Adrenal gland (tissue), 12 donors: ENCODE data around the gene IQGAP2. TPM values are rescaled to one million over a fixed set of nuclear protein-coding genes. Genes with fewer than 3 reads are reported as not detected.

ENCODE experiments used
- DNase-seq, 7 donors: peaks; one replicate each; pipeline ENCODE4 v3.0.0-alpha.2; 2019 to 2020
- H3K27ac ChIP-seq, 5 donors: fragments of 200-600 bp; sonication (generic) in 4 of 5; 1 replicate in 3 of 5; 2 replicates in 2 of 5; pipeline versions ENCODE4 v1.5.1 to v1.8.0; 2016 to 2020; ENCODE audit warnings: mild to moderate bottlenecking in 1 of 5
- H3K27me3 ChIP-seq: fragments of 200-600 bp; 2 replicates; pipeline ENCODE4 v1.8.0; 2021
- H3K36me3 ChIP-seq, 2 donors: fragments of 200-600 bp; replicated peaks in 1 of 2; 1 replicate in 1 of 2; 2 replicates in 1 of 2; pipeline versions ENCODE4 v1.5.1 to v1.8.0; 2018 to 2022
- H3K4me1 ChIP-seq, 2 donors: fragments of 200-600 bp; replicated peaks in 1 of 2; 1 replicate in 1 of 2; 2 replicates in 1 of 2; pipeline versions ENCODE4 v1.5.1 to v1.8.0; 2018 to 2021
- H3K4me3 ChIP-seq, 4 donors: fragments of 200-600 bp; sonication (generic) in 3 of 4; one replicate each; pipeline ENCODE4 v1.5.1; 2016 to 2018
- H3K9me3 ChIP-seq, 3 donors: fragments of 200-600 bp; sonication (generic) in 1 of 3; replicated peaks in 1 of 3; 1 replicate in 2 of 3; 2 replicates in 1 of 3; pipeline versions ENCODE4 v1.5.1 to v1.8.0; 2016 to 2021
- POLR2A ChIP-seq, 2 donors: fragments of 450-650 bp; IDR thresholded peaks; one replicate each; pipeline ENCODE4 v1.6.1; 2017; ENCODE audit warnings: antibody characterized with exemption in 2 of 2, mild to moderate bottlenecking in 2 of 2, moderate library complexity in 1 of 2
- WGBS, 4 donors: extraction: QIAGEN DNeasy Blood & Tissue Kit in 2 of 4; methylation state at CpG; one replicate each; pipeline versions ENCODE4 v1.1.5 to v1.1.7; 2013 to 2017; 5-methylcytosine and 5-hydroxymethylcytosine counted together
- intact Hi-C, 2 donors: fragments of 100-400 bp; cut with DNase I; formaldehyde crosslinking; loops; one replicate each; pipeline versions ENCODE4 v1.14.1 to v1.15.0; 2022 to 2023
- polyA plus RNA-seq, 3 donors: library from polyadenylated mRNA; stranded (reverse); fragments of 200-250 nt in 2 of 3; fragments of 350-450 nt in 1 of 3; fragmentation: Illumina TruSeq in 1 of 3; extraction: RNeasy Lipid Tissue Mini Kit (QIAGEN cat#74804) in 1 of 3; gene quantifications; one replicate each; pipeline ENCODE4 v1.2.3, GENCODE V29; 2013 to 2014
- total RNA-seq, 9 donors: library from RNA; depleted of rRNA in 4 of 9; stranded (reverse); fragments of >200 nt in 4 of 9; fragments of 120-200 nt in 1 of 9; fragmentation: NEBNext Ultra II Directional in 1 of 9; extraction: Animal tissue kit (Norgen Biotek cat#: 25700) in 1 of 9; gene quantifications; one replicate each; pipeline versions ENCODE4 v1.1.0 to v1.2.4, GENCODE V29; 2013 to 2023
- TF ChIP-seq, protein P1 (sequence below), 6 experiments: fragments of 450-650 bp in 4 of 6; fragments of 200-600 bp in 2 of 6; sonication (generic) in 1 of 6; IDR thresholded peaks; 1 replicate in 5 of 6; 2 replicates in 1 of 6; pipeline versions ENCODE4 v1.5.1 to v1.8.0; 2016 to 2021; ENCODE audit warnings: antibody characterized with exemption in 6 of 6, mild to moderate bottlenecking in 2 of 6, moderate library complexity in 1 of 6
- donor health status: healthy with polysubstance abuse.
- donor health status: Bipolar disorder and iron deficiency.
- donor health status: DM: yes; HTN: yes; CAD: no.
- donor health status: DM: no; HTN: no; CAD: no.
- donor health status: DM: no; HTN: no; CAD: no.
- donor health status: DM: yes; HTN: yes; CAD: no.

Gene IQGAP2
- total and polyA plus RNA-seq, 12 donors = 14.9 to 77.3 (median 36.1) TPM

DNA sequence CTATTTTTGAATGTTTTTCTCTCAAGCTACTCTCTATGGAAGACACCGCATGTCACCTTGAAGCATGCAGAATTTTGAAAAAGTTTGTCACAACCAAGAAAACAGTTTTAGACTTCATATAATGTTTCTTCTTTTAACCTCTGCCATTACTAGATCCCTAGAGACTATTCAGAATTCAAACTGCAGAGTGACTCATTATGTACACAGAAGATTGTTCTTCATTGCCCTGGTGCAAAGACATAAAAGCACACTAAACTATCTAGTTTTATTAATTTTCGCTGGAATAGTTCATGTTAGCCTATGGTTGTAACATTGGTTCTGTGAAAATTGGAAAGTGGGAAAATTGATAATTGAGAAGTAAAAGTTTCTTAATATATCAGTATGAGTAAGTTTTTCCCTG, 201.8 kb downstream of the IQGAP2 start:
- DNase-seq = no peak
- Histone ChIP-seq H3K27me3 (no peaks in the 10 kb centered on the region), H3K9me3 (no peaks in the 10 kb centered on the region), H3K36me3 (no peaks in the 10 kb centered on the region), H3K27ac (no peak overlapping the region), H3K4me3 (no peak overlapping the region), H3K4me1 (no peaks in the 10 kb centered on the region)
- TF ChIP-seq POLR2A (IDR thresholded peaks at IDR 0.05) = no peak
- TF ChIP-seq, protein P1, sequence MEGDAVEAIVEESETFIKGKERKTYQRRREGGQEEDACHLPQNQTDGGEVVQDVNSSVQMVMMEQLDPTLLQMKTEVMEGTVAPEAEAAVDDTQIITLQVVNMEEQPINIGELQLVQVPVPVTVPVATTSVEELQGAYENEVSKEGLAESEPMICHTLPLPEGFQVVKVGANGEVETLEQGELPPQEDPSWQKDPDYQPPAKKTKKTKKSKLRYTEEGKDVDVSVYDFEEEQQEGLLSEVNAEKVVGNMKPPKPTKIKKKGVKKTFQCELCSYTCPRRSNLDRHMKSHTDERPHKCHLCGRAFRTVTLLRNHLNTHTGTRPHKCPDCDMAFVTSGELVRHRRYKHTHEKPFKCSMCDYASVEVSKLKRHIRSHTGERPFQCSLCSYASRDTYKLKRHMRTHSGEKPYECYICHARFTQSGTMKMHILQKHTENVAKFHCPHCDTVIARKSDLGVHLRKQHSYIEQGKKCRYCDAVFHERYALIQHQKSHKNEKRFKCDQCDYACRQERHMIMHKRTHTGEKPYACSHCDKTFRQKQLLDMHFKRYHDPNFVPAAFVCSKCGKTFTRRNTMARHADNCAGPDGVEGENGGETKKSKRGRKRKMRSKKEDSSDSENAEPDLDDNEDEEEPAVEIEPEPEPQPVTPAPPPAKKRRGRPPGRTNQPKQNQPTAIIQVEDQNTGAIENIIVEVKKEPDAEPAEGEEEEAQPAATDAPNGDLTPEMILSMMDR (IDR thresholded peaks at IDR 0.05) = no peak
- 62 to 94% (median 87%) methylated on average over 2 of the region's 2 CpGs for WGBS, 4 donors
- intact Hi-C loops = loop anchor here in 1 of 2 donors (5.0 kb wide), 2 partner anchors 37 to 167 kb away; no protein-coding TSS in a partner anchor

DNA sequence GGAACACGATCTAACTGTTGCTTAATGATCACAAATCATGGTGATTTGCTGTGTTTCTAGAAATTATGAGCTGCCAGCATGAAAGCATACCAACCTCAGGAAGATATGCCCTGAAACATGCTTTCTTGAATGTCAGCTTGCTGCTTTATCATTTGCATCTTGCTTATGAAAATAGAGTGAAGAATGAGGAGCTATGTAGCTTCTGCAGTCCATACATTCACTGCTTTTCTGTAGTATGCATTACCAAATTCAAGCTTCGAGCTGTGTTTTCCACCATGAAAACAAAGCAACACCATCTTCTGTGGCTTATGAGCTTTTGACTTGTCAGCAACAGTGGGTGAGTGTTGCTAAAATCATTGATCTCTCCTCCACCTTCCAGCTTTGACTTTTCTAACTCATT, 203.6 kb downstream of the IQGAP2 start:
- WGBS, 4 donors = 83 to 93% (median 88%) methylated on average over 2 of the region's 2 CpGs

DNA sequence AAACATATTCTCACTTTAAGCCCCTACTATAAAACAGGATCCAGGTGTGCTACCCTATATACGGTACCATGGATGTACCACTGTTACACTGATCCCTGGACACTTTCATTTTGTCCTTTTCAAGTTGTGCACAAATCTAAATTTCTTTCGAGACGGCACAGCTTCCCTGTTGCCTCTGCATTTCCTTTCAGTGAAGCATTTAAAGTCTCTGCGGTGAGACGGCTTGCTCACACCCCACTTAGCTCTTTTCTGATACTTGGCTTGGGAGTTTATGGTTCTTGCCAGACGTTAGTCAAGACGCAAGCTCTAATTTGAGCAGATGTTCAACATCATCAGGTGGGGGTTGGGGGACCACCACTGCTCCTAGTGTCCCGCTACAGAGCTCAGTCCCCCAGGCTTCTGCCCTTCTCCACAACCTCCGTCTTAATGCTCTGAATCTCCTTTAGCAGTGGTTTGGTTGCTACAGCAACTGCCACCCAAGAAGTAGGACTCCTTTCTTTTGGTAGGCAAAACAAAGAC, 204.3 kb downstream of the IQGAP2 start:
- intact Hi-C loops = no loop called here
- no peak for DNase-seq
- Histone ChIP-seq H3K4me1 (no peaks in the 10 kb centered on the region), H3K4me3 (no peak overlapping the region), H3K9me3 (no peaks in the 10 kb centered on the region), H3K36me3 (no peaks in the 10 kb centered on the region), H3K27ac (no peak overlapping the region), H3K27me3 (no peaks in the 10 kb centered on the region)
- TF ChIP-seq, protein P1 (IDR thresholded peaks at IDR 0.05) = no peak
- TF ChIP-seq POLR2A (IDR thresholded peaks at IDR 0.05) = no peak
- WGBS, 4 donors = 68 to 75% (median 70%) methylated on average over 9 of the region's 9 CpGs

More for the DNA sequence above, 203.6 kb downstream of the IQGAP2 start:
- no peak for TF ChIP-seq POLR2A (IDR thresholded peaks at IDR 0.05)
- TF ChIP-seq, protein P1 (IDR thresholded peaks at IDR 0.05) = no peak
- no peaks in the 10 kb centered on the region for H3K27me3 ChIP-seq
- H3K4me3 ChIP-seq = no peak overlapping the region
- H3K27ac ChIP-seq = no peak overlapping the region
- intact Hi-C loops = no loop called here
- no peaks in the 10 kb centered on the region for H3K4me1 ChIP-seq
- no peaks in the 10 kb centered on the region for H3K36me3 ChIP-seq
- H3K9me3 ChIP-seq = no peaks in the 10 kb centered on the region
- DNase-seq = no peak

DNA sequence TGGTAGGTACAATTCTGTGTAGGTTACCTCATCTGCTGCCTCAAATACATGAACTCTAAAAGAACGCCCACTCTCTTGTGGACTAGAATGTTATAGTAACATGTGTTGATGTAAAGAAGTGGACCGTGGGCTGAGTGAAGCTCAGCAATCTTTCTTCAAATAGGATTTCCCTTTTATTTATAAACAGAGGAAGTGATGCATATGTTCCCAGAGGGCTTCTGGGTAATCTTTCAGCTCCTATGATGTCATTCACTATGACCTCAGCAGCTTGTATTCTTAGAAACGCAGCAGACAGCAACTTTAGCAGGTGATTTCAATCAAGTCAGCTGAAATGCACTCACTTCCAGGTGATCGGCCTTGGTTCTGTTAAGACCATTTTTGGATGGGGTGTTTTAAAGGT, 205.7 kb downstream of the IQGAP2 start:
- intact Hi-C loops = no loop called here
- Histone ChIP-seq H3K4me3 (no peak overlapping the region), H3K4me1 (no peaks in the 10 kb centered on the region), H3K27me3 (no peaks in the 10 kb centered on the region), H3K9me3 (no peaks in the 10 kb centered on the region), H3K27ac (no peak overlapping the region), H3K36me3 (no peaks in the 10 kb centered on the region)
- 76 to 85% (median 82%) methylated on average over 4 of the region's 4 CpGs for WGBS, 4 donors
- DNase-seq = no peak
- TF ChIP-seq POLR2A (IDR thresholded peaks at IDR 0.05) = no peak
- TF ChIP-seq, protein P1 (IDR thresholded peaks at IDR 0.05) = no peak
